HG03342 (cell line): ENCODE results near the gene EYA4.

Experiments
- ATAC-seq: cut with Tn5 transposase; IDR thresholded peaks from one replicate; pipeline ENCODE4 v1.9.1; 2021; ENCODE audit warnings: mild to moderate bottlenecking, moderate library complexity; ENCODE audit not compliant: unreplicated experiment

EYA4 gene

GRCh38 chr6:133502441-133503335 is 261.5 kb downstream of the EYA4 start:
- ATAC-seq, result no peak

GRCh38 chr6:133503336-133503729 is 262.2 kb downstream of the EYA4 start:
- no peak for ATAC-seq

- no peak for ATAC-seq
These were observed 263.0 kb downstream of the EYA4 start for GRCh38 chr6:133504158-133504557.

- ATAC-seq, result no peak
These were observed 263.6 kb downstream of the EYA4 start for GRCh38 chr6:133504761-133505160.

GRCh38 chr6:133505681-133506080 is 264.5 kb downstream of the EYA4 start:
- no peak for ATAC-seq

GRCh38 chr6:133512410-133513016 is 271.4 kb downstream of the EYA4 start:
- no peak for ATAC-seq

GRCh38 chr6:133523816-133524215 is 282.7 kb downstream of the EYA4 start:
- no peak for ATAC-seq

GRCh38 chr6:133526436-133526835 is 285.3 kb downstream of the EYA4 start:
- no peak for ATAC-seq

GRCh38 chr6:133528566-133528965 is 287.4 kb downstream of the EYA4 start:
- no peak for ATAC-seq

GRCh38 chr6:133532908-133533307 is 291.8 kb downstream of the EYA4 start:
- ATAC-seq, result no peak

- no peak for ATAC-seq
These were observed 298.5 kb downstream of the EYA4 start for GRCh38 chr6:133539502-133540259.

- ATAC-seq, result no peak
These were observed 299.2 kb downstream of the EYA4 start for GRCh38 chr6:133540361-133540760.

GRCh38 chr6:133541040-133541439 is 299.9 kb downstream of the EYA4 start:
- no peak for ATAC-seq

GRCh38 chr6:133542056-133542821 is 301.1 kb downstream of the EYA4 start:
- no peak for ATAC-seq

- no peak for ATAC-seq
These were observed 303.3 kb downstream of the EYA4 start for GRCh38 chr6:133544419-133544818.

GRCh38 chr6:133546098-133546497 is 304.9 kb downstream of the EYA4 start:
- no peak for ATAC-seq

- no peak for ATAC-seq
These were observed 306.0 kb downstream of the EYA4 start for GRCh38 chr6:133547136-133547535.

- ATAC-seq, result no peak
These were observed 307.4 kb downstream of the EYA4 start for GRCh38 chr6:133548423-133549159.

GRCh38 chr6:133549371-133549801 is 308.2 kb downstream of the EYA4 start:
- ATAC-seq, result no peak

GRCh38 chr6:133550026-133550425 is 308.9 kb downstream of the EYA4 start:
- no peak for ATAC-seq
